ENCODE measurements around the gene BMP8A.

BMP8A gene

GRCh38 chr1:39540504-39541031 is 49.1 kb downstream of the BMP8A start:
- in situ Hi-C loops (cut with MboI; ENCODE audit: low pct_unique_long_range_greater_than_20kb, low sequenced_read_pairs, unreplicated experiment), result no loop called here
- no peak for DNase-seq (ENCODE audit: low spot score)
- no peak for TF ChIP-seq CTCF (IDR thresholded peaks at IDR 0.05; ENCODE audit: extremely low read depth, insufficient read depth, missing control alignments)

- in situ Hi-C loops (cut with MboI; ENCODE audit: low pct_unique_long_range_greater_than_20kb, low sequenced_read_pairs, unreplicated experiment), result no loop called here
- no peak for DNase-seq (ENCODE audit: low spot score)
- no peak for TF ChIP-seq CTCF (IDR thresholded peaks at IDR 0.05; ENCODE audit: extremely low read depth, insufficient read depth, missing control alignments)
Measured at GRCh38 chr1:39542924-39543323, 51.5 kb downstream of the BMP8A start.

GRCh38 chr1:39544327-39544726 is 52.9 kb downstream of the BMP8A start:
- in situ Hi-C loops (cut with MboI; ENCODE audit: low pct_unique_long_range_greater_than_20kb, low sequenced_read_pairs, unreplicated experiment), result no loop called here
- no peak for DNase-seq (ENCODE audit: low spot score)
- TF ChIP-seq CTCF (IDR thresholded peaks at IDR 0.05; ENCODE audit: extremely low read depth, insufficient read depth, missing control alignments), result no peak

- in situ Hi-C loops (cut with MboI; ENCODE audit: low pct_unique_long_range_greater_than_20kb, low sequenced_read_pairs, unreplicated experiment), result no loop called here
- DNase-seq (ENCODE audit: low spot score), result no peak
- TF ChIP-seq CTCF (IDR thresholded peaks at IDR 0.05; ENCODE audit: extremely low read depth, insufficient read depth, missing control alignments), result no peak
Measured at GRCh38 chr1:39545531-39545930, 54.1 kb downstream of the BMP8A start.

GRCh38 chr1:39554277-39554676 is 62.8 kb downstream of the BMP8A start:
- no peak for DNase-seq (ENCODE audit: low spot score)
- in situ Hi-C loops (cut with MboI; ENCODE audit: low pct_unique_long_range_greater_than_20kb, low sequenced_read_pairs, unreplicated experiment), result no loop called here
- no peak for TF ChIP-seq CTCF (IDR thresholded peaks at IDR 0.05; ENCODE audit: extremely low read depth, insufficient read depth, missing control alignments)

- no peak for DNase-seq (ENCODE audit: low spot score)
- in situ Hi-C loops (cut with MboI; ENCODE audit: low pct_unique_long_range_greater_than_20kb, low sequenced_read_pairs, unreplicated experiment), result no loop called here
- no peak for TF ChIP-seq CTCF (IDR thresholded peaks at IDR 0.05; ENCODE audit: extremely low read depth, insufficient read depth, missing control alignments)
Measured at GRCh38 chr1:39561279-39561678, 69.8 kb downstream of the BMP8A start.

- TF ChIP-seq CTCF (IDR thresholded peaks at IDR 0.05; ENCODE audit: extremely low read depth, insufficient read depth, missing control alignments), result no peak
- no peak for DNase-seq (ENCODE audit: low spot score)
- in situ Hi-C loops (cut with MboI; ENCODE audit: low pct_unique_long_range_greater_than_20kb, low sequenced_read_pairs, unreplicated experiment), result no loop called here
Measured at GRCh38 chr1:39562886-39563285, 71.5 kb downstream of the BMP8A start.

All from GM13977 (cell line).